PC-3 (cell line): ENCODE measurements around the gene COL19A1.

Experiments used
- CTCF ChIP-seq: fragments of 300-600 bp; sonication (generic); conservative IDR thresholded peaks from 2 replicates; pipeline ENCODE4 v1.5.1; 2017; ENCODE audit warnings: antibody characterized with exemption, low read depth, mild to moderate bottlenecking, low read length
- EZH2 ChIP-seq: fragments of 300-600 bp; sonication (generic); IDR thresholded peaks from one replicate; pipeline ENCODE4 v1.6.1; 2017; ENCODE audit warnings: antibody characterized with exemption, mild to moderate bottlenecking, low read length; ENCODE audit not compliant: unreplicated experiment
- EZH2phosphoT487 ChIP-seq: fragments of 300-600 bp; sonication (generic); IDR thresholded peaks from 2 replicates; pipeline ENCODE4 v1.6.1; 2018; ENCODE audit warnings: mild to moderate bottlenecking, antibody characterized with exemption, low read length, borderline replicate concordance

GRCh38 chr6:70172252-70172651, 305.9 kb downstream of the COL19A1 start:
- TF ChIP-seq EZH2 (no peak), CTCF (no peak), EZH2phosphoT487 (no peak)
